SW 1271 (cell line): ENCODE results near the gene DIPK2A.

Experiments used
- DNase-seq, 2 experiments: peaks; one replicate each; lab custom pipeline; 2025; lab: John Stamatoyannopoulos, UW

Gene DIPK2A

GRCh38 chr3:143974271-143975238 is 2.9 kb downstream of the DIPK2A start:
- no peak for DNase-seq

GRCh38 chr3:143975554-143976152 is 4.0 kb downstream of the DIPK2A start:
- peak in 1 of 2 experiments; percentile 52 for DNase-seq

GRCh38 chr3:143977341-143978262 is 6.0 kb downstream of the DIPK2A start:
- DNase-seq: no peak

- no peak for DNase-seq
These were observed 6.6 kb downstream of the DIPK2A start for GRCh38 chr3:143978263-143978631.

GRCh38 chr3:143979041-143979440 is 7.4 kb downstream of the DIPK2A start:
- DNase-seq: no peak

- DNase-seq: no peak
These were observed 8.2 kb downstream of the DIPK2A start for GRCh38 chr3:143979813-143980212.

GRCh38 chr3:143988306-143988705 is 16.7 kb downstream of the DIPK2A start:
- no peak for DNase-seq

- no peak for DNase-seq
These were observed 17.8 kb downstream of the DIPK2A start for GRCh38 chr3:143989461-143989860.

GRCh38 chr3:143991713-143992112 is 20.1 kb downstream of the DIPK2A start:
- DNase-seq: no peak

- DNase-seq: no peak
These were observed 26.6 kb downstream of the DIPK2A start for GRCh38 chr3:143998266-143998665.

- no peak for DNase-seq
These were observed 31.4 kb downstream of the DIPK2A start for GRCh38 chr3:144003051-144003450.

GRCh38 chr3:144010371-144010770 is 38.7 kb downstream of the DIPK2A start:
- no peak for DNase-seq

GRCh38 chr3:144011251-144011799 is 39.7 kb downstream of the DIPK2A start:
- no peak for DNase-seq

GRCh38 chr3:144015133-144015532 is 43.5 kb downstream of the DIPK2A start:
- DNase-seq: no peak

GRCh38 chr3:144018776-144019175 is 47.2 kb downstream of the DIPK2A start:
- DNase-seq: no peak
